GM06990 (cell line): ENCODE measurements around the gene ZNF236.
"Not testable (repeated sequence)": the region's sequence is repeated elsewhere in the genome, so short reads cannot be mapped to it uniquely, and the experiment has no call there.

Experiments
- DNase-seq: peaks from one replicate; pipeline ENCODE4 v3.0.0-alpha.2; 2011; ENCODE audit not compliant: insufficient read length; ENCODE audit errors: extremely low read depth
- H3K27me3 ChIP-seq: replicated peaks from 2 replicates; pipeline ENCODE4 v1.6.0; 2011; ENCODE audit warnings: low read length; ENCODE audit not compliant: control insufficient read depth, insufficient read depth
- H3K36me3 ChIP-seq: 2 replicates; pipeline ENCODE4 v1.5.1; 2011; ENCODE audit warnings: low read length; ENCODE audit not compliant: control insufficient read depth, insufficient read depth
- H3K4me3 ChIP-seq: replicated peaks from 2 replicates; pipeline ENCODE4 v1.5.1; 2011; ENCODE audit warnings: low read depth, mild to moderate bottlenecking, control low read depth, low read length
- CTCF ChIP-seq: IDR thresholded peaks from 2 replicates; pipeline ENCODE4 v1.5.1; 2011; ENCODE audit warnings: low read length, control low read depth, mild to moderate bottlenecking, inconsistent platforms; ENCODE audit not compliant: insufficient read depth, poor library complexity, severe bottlenecking

Gene ZNF236

GRCh38 chr18:76989647-76990190 is 167.4 kb downstream of the ZNF236 start:
- DNase-seq, result no peak
- Histone ChIP-seq H3K27me3 (no peaks in the 10 kb centered on the region), H3K36me3 (no peaks in the 10 kb centered on the region), H3K4me3 (no peak overlapping the region)
- no peak for TF ChIP-seq CTCF

- DNase-seq, H3K27me3 ChIP-seq, H3K36me3 ChIP-seq, H3K4me3 ChIP-seq: not testable (repeated sequence)
Measured at GRCh38 chr18:76990343-76991020, 168.1 kb downstream of the ZNF236 start.

- Histone ChIP-seq H3K27me3 (no peaks in the 10 kb centered on the region), H3K4me3 (no peak overlapping the region), H3K36me3 (no peaks in the 10 kb centered on the region)
- DNase-seq, result no peak
- no peak for TF ChIP-seq CTCF
Measured at GRCh38 chr18:76991021-76991688, 168.8 kb downstream of the ZNF236 start.

GRCh38 chr18:76992226-76993084 is 170.1 kb downstream of the ZNF236 start:
- Histone ChIP-seq H3K27me3 (no peaks in the 10 kb centered on the region), H3K36me3 (no peaks in the 10 kb centered on the region), H3K4me3 (no peak overlapping the region)
- no peak for DNase-seq
- TF ChIP-seq CTCF, result no peak

- no peak overlapping the region for H3K4me3 ChIP-seq
- no peaks in the 10 kb centered on the region for H3K27me3 ChIP-seq
- no peaks in the 10 kb centered on the region for H3K36me3 ChIP-seq
- no peak for TF ChIP-seq CTCF
- no peak for DNase-seq
Measured at GRCh38 chr18:76993085-76993382, 170.7 kb downstream of the ZNF236 start.

GRCh38 chr18:76993573-76993972 is 171.2 kb downstream of the ZNF236 start:
- TF ChIP-seq CTCF, result no peak
- Histone ChIP-seq H3K4me3 (no peak overlapping the region), H3K27me3 (no peaks in the 10 kb centered on the region), H3K36me3 (no peaks in the 10 kb centered on the region)
- no peak for DNase-seq
